HEK293 (cell line): Measurements from ENCODE around the gene HOXB7.
A peak's percentile ranks its signal among the peaks of the same experiment; 100 is the strongest.

ENCODE experiments used
- ELK4 ChIP-seq: IDR thresholded peaks from 2 replicates; pipeline ENCODE4 v1.6.1; 2011; ENCODE audit warnings: mild to moderate bottlenecking, low read depth, low read length, borderline replicate concordance
- GLI2 ChIP-seq: fragments of 450-650 bp; formaldehyde crosslinking; IDR thresholded peaks from 2 replicates; pipeline ENCODE4; 2017; ENCODE audit warnings: missing biosample characterization, missing genetic modification characterization, low read depth, borderline replicate concordance
- HOXC10 ChIP-seq: sonication (generic); formaldehyde crosslinking; IDR thresholded peaks from 2 replicates; pipeline ENCODE4 v1.8.1; 2023; ENCODE audit warnings: mild to moderate bottlenecking, missing genetic modification reagents
- PRDM2 ChIP-seq: fragments of 450-650 bp; formaldehyde crosslinking; IDR thresholded peaks from 2 replicates; pipeline ENCODE4 v1.5.1; 2016; ENCODE audit warnings: missing biosample characterization, missing genetic modification characterization, borderline replicate concordance
- PRDM6 ChIP-seq: fragments of 450-650 bp; formaldehyde crosslinking; IDR thresholded peaks from 2 replicates; pipeline ENCODE4 v1.5.1; 2017; ENCODE audit warnings: missing biosample characterization, missing genetic modification characterization
- ZBTB21 ChIP-seq: fragments of 450-650 bp; formaldehyde crosslinking; IDR thresholded peaks from 2 replicates; pipeline ENCODE4 v1.5.1; 2017; ENCODE audit warnings: missing biosample characterization, missing genetic modification characterization
- ZBTB26 ChIP-seq: fragments of 450-650 bp; formaldehyde crosslinking; optimal IDR thresholded peaks from 2 replicates; pipeline ENCODE3; 2016; ENCODE audit warnings: missing biosample characterization, mild to moderate bottlenecking, missing genetic modification characterization
- ZBTB7A ChIP-seq: fragments of 450-650 bp; formaldehyde crosslinking; IDR thresholded peaks from 2 replicates; pipeline ENCODE4 v1.5.1; 2016; ENCODE audit warnings: low read depth, missing biosample characterization, missing genetic modification characterization
- ZFHX2 ChIP-seq: fragments of 450-650 bp; formaldehyde crosslinking; conservative IDR thresholded peaks from 2 replicates; pipeline ENCODE4 v1.5.1; 2016; ENCODE audit warnings: missing biosample characterization, missing genetic modification characterization
- ZNF114 ChIP-seq: fragments of 450-650 bp; formaldehyde crosslinking; IDR thresholded peaks from 2 replicates; pipeline ENCODE4 v1.5.0; 2017; ENCODE audit warnings: missing biosample characterization, missing genetic modification characterization
- ZNF221 ChIP-seq: fragments of 450-650 bp; formaldehyde crosslinking; IDR thresholded peaks from 2 replicates; pipeline ENCODE4 v1.5.1; 2017; ENCODE audit warnings: missing biosample characterization, missing genetic modification characterization, borderline replicate concordance
- ZNF302 ChIP-seq: fragments of 450-650 bp; formaldehyde crosslinking; IDR thresholded peaks from 2 replicates; pipeline ENCODE4 v1.5.1; 2016; ENCODE audit warnings: missing biosample characterization, missing genetic modification characterization, low read depth
- ZNF341 ChIP-seq: fragments of 450-650 bp; formaldehyde crosslinking; IDR thresholded peaks from 2 replicates; pipeline ENCODE4; 2016; ENCODE audit warnings: low read depth, missing biosample characterization, missing genetic modification characterization
- ZNF398 ChIP-seq: fragments of 450-650 bp; formaldehyde crosslinking; IDR thresholded peaks from 2 replicates; pipeline ENCODE4 v1.5.1; 2017; ENCODE audit warnings: missing biosample characterization, missing genetic modification characterization
- ZNF571 ChIP-seq: fragments of 450-650 bp; formaldehyde crosslinking; IDR thresholded peaks from 2 replicates; pipeline ENCODE4 v1.5.0; 2017; ENCODE audit warnings: missing biosample characterization, missing genetic modification characterization
- ZNF639 ChIP-seq: fragments of 450-650 bp; formaldehyde crosslinking; IDR thresholded peaks from 2 replicates; pipeline ENCODE4 v1.5.1; 2016; ENCODE audit warnings: missing biosample characterization, missing genetic modification characterization
- ZNF692 ChIP-seq: fragments of 450-650 bp; formaldehyde crosslinking; IDR thresholded peaks from 2 replicates; pipeline ENCODE4 v1.5.1; 2016; ENCODE audit warnings: missing biosample characterization, missing genetic modification characterization
- ZNF707 ChIP-seq: fragments of 450-650 bp; formaldehyde crosslinking; IDR thresholded peaks from 2 replicates; pipeline ENCODE4 v1.5.1; 2016; ENCODE audit warnings: missing biosample characterization, missing genetic modification characterization

HOXB7 gene

GRCh38 chr17:48561884-48562810 is 48.7 kb downstream of the HOXB7 start (continued):
- TF ChIP-seq ZNF114 (tag by site-specific recombination) (no peak), ZBTB21 (tag by site-specific recombination) (no peak), ZNF639 (tag by site-specific recombination) (no peak), PRDM2 (no peak), ZNF221 (tag by site-specific recombination) (no peak), ZNF341 (tag by site-specific recombination) (peak; percentile 70), ZNF692 (tag by site-specific recombination) (0 out of 2 replicates have a peak, but pooled peaks have one; percentile 46), ZNF571 (tag by site-specific recombination) (no peak), ZNF302 (tag by site-specific recombination) (no peak), PRDM6 (tag by site-specific recombination) (peak; percentile 97), ZBTB26 (tag by site-specific recombination) (no peak), ELK4 (no peak), ZFHX2 (no peak; the same call in none of the 2 replicates), HOXC10 (CRISPR knock-in tag) (no peak), ZNF398 (tag by site-specific recombination) (peak; percentile 58), ZBTB7A (tag by site-specific recombination) (no peak), ZNF707 (tag by site-specific recombination) (no peak), GLI2 (tag by site-specific recombination) (no peak)
